Fibroblast of mammary gland (primary cell): ENCODE results near the gene KRTAP29-1.
A peak's percentile ranks its signal among the peaks of the same experiment; 100 is the strongest.

Experiments
- DNase-seq: peaks from one replicate; pipeline ENCODE4 v3.0.0-alpha.2; 2010; ENCODE audit warnings: low read depth
- H3K4me3 ChIP-seq: 2 replicates; pipeline ENCODE4 v1.5.1; 2011; ENCODE audit warnings: low read depth, mild to moderate bottlenecking, low read length, moderate library complexity; ENCODE audit not compliant: control insufficient read depth
- TF ChIP-seq, protein P1 (sequence below): conservative IDR thresholded peaks from 2 replicates; pipeline ENCODE4 v1.5.1; 2011; ENCODE audit warnings: low read depth, low read length, inconsistent platforms; ENCODE audit not compliant: control insufficient read depth, insufficient read depth

The KRTAP29-1 gene

DNA sequence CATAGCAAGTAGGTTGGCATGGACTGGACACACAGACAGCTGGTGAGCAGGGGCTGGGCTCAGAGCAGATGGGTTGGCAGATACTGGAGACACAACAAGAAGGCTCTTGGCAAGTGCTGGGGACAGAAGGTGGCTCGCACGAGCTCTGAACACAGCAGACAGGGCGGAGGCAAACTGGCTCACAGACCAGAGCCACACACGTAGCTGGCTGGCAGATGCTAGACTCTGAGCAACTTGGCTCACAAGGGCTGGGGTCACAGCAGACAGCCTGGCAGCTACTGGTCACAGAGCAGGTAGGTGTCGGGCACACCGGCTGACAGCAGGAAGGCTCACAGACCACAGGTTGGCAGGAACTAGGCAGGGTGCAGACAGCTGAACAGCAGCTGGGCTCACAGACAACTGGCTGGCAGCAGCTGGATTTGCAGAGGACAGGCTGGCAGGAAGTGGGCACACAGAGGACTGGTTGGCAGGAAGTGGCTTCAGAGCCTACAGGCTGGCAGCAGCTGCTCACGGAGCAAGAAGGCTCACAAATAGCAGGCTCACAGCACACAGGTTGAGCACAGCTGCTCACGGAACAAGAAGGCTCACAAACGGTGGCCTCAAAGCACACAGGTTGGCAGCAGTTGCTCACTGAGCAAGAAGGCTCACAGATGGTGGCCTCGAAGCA is 5.7 kb upstream of the KRTAP29-1 start:
- DNase-seq, result no peak
- no peak overlapping the region for H3K4me3 ChIP-seq

DNA sequence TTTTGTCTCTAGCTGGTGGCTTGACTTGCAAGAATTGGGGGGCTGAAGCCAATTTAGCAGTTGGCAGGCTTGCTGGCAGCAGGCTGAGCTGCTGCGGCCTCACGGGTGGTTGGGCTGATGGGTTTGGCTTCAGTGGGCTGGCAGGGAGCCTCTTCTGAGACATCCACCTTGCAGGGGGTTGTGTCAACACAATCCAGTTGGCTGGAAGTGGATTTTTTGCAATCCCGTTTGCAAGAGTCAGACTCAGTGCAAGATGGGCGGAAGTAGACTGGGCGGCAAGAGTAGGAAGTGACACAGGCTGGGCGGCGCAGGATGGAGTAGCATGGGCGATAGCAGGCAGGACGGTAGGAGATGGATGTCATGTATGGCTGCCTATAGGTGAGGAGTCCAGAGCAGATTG is 5.0 kb upstream of the KRTAP29-1 start:
- peak; percentile 28 for DNase-seq
- TF ChIP-seq, protein P1, sequence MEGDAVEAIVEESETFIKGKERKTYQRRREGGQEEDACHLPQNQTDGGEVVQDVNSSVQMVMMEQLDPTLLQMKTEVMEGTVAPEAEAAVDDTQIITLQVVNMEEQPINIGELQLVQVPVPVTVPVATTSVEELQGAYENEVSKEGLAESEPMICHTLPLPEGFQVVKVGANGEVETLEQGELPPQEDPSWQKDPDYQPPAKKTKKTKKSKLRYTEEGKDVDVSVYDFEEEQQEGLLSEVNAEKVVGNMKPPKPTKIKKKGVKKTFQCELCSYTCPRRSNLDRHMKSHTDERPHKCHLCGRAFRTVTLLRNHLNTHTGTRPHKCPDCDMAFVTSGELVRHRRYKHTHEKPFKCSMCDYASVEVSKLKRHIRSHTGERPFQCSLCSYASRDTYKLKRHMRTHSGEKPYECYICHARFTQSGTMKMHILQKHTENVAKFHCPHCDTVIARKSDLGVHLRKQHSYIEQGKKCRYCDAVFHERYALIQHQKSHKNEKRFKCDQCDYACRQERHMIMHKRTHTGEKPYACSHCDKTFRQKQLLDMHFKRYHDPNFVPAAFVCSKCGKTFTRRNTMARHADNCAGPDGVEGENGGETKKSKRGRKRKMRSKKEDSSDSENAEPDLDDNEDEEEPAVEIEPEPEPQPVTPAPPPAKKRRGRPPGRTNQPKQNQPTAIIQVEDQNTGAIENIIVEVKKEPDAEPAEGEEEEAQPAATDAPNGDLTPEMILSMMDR, result no peak
- H3K4me3 ChIP-seq, result no peak overlapping the region

More for the DNA sequence above, 5.7 kb upstream of the KRTAP29-1 start:
- TF ChIP-seq, protein P1, result no peak

GRCh38 chr17:41304091-41304490 is 1.4 kb upstream of the KRTAP29-1 start:
- no peak for DNase-seq
- TF ChIP-seq, protein P1, result no peak
- no peak overlapping the region for H3K4me3 ChIP-seq

DNA sequence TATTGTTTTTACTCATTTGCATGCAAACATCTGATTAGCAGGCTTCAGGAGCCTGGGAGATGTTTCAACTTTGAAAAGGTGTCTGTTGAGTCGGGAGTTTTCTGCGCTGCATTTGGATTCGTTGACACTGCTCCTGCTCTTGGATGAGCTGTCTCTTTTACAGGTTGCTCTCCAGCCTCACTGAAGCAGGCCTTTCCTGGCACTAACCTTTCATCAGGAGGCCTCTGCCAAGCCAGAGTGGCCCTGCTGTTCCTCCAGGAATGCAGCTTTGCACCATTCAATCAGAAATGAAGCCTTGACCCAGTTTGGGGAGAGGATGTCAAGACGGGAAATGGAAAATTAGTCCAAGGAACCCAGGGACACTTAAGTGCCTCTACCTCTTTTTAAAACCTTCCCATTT is 330 bp upstream of the KRTAP29-1 start:
- no peak for DNase-seq
- TF ChIP-seq, protein P1, result no peak

DNA sequence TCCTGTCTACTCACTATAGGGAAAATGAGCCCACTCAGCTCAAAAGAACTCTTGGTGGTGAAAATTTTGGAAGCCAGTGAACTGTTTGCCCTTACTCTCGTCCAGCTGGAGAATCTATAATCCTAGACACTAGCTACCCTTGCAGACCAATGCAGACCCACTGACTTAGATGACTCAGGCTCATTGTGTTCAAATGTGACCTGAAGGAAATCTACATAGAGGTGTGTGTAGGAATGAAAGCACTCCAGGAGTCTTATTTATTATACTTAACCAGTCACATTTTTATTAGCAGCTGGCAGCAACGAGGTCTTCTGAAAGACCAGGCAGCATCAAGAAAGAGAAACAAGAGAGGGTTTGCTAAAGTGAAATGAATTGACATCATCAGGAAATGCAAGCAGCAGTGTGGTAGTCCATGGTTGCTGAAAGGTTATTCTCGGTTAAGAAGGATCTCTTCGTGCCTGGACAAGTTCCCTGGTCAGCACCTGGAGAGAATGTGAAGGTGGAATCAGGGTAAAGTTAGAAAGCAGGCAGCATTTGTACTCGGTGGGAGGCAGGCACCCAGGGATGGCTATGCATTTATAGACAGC is 1.4 kb downstream of the KRTAP29-1 start:
- DNase-seq, result no peak
- H3K4me3 ChIP-seq, result no peak overlapping the region
- TF ChIP-seq, protein P1, result no peak

More for the DNA sequence above, 330 bp upstream of the KRTAP29-1 start:
- no peak overlapping the region for H3K4me3 ChIP-seq

DNA sequence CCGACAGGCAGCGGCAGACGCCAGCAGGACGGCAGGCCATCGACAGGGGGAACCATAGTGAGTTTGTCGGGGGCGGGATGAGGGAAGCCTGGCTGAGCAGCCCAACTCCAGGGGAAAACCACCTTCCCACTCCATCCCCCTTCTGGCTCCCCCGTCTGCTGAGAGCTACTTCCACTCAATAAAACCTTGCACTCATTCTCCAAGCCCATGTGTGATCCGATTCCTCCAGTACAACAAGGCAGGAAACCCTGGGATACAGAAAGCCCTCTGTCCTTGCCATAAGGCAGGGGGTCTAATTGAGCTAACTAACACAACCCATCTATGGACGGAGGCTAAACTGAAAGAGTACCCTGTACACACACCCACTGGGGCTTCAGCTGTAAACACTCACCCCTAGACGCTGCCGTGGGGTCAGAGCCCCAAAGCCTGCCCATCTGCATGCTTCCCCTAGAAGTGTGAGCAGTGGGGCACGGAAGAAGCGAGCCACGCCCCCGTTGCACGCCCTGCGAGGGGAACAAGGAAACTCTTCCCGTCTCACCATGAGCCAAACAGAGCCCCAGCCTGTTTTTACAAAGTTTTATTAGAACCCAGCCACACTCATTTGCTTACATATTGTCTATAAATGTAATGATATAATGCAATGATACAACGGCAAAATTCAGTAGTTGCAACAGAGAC is 4.1 kb downstream of the KRTAP29-1 start:
- TF ChIP-seq, protein P1, result no peak
- DNase-seq, result no peak
- H3K4me3 ChIP-seq, result no peak overlapping the region
